Esophagus squamous epithelium (tissue), 5 donors: ENCODE results near the gene MPIG6B. TPM values are rescaled to one million over a fixed set of nuclear protein-coding genes. Genes with fewer than 3 reads are reported as not detected.

Source experiments
- DNase-seq: peaks from one replicate; lab custom pipeline; 2025; lab: John Stamatoyannopoulos, UW
- H3K27ac ChIP-seq, 4 donors: fragments of 200-600 bp; sonication (generic); one replicate each; pipeline ENCODE4 v1.5.1; 2016 to 2019; ENCODE audit warnings: mild to moderate bottlenecking in 1 of 4
- H3K27me3 ChIP-seq, 4 donors: fragments of 200-600 bp; sonication (generic); 1 replicate in 3 of 4; 2 replicates in 1 of 4; pipeline versions ENCODE4 v1.5.1 to v1.6.0; 2017 to 2021; ENCODE audit warnings: antibody characterized with exemption in 1 of 4
- H3K36me3 ChIP-seq, 3 donors: fragments of 200-600 bp; sonication (generic); one replicate each; pipeline ENCODE4 v1.5.1; 2016 to 2019
- H3K4me1 ChIP-seq, 3 donors: fragments of 200-600 bp; sonication (generic); one replicate each; pipeline ENCODE4 v1.5.1; 2017 to 2019
- H3K4me3 ChIP-seq, 4 donors: fragments of 200-600 bp; sonication (generic); 1 replicate in 3 of 4; 2 replicates in 1 of 4; pipeline ENCODE4 v1.5.1; 2016 to 2019; ENCODE audit warnings: mild to moderate bottlenecking in 2 of 4, moderate library complexity in 1 of 4
- H3K9me3 ChIP-seq, 3 donors: fragments of 200-600 bp; sonication (generic); one replicate each; pipeline ENCODE4 v1.5.1; 2016 to 2019
- POLR2A ChIP-seq, 4 donors: fragments of 450-650 bp; IDR thresholded peaks; one replicate each; pipeline ENCODE4 v1.6.1; 2017; ENCODE audit warnings: antibody characterized with exemption in 4 of 4, mild to moderate bottlenecking in 4 of 4, moderate library complexity in 3 of 4
- WGBS, 2 donors: methylation state at CpG; one replicate each; pipeline ENCODE4 v1.1.5; 2018; 5-methylcytosine and 5-hydroxymethylcytosine counted together
- intact Hi-C: fragments of 100-400 bp; cut with DNase I; formaldehyde crosslinking; loops from one replicate; pipeline ENCODE4 v1.15.0; 2022
- total RNA-seq, 4 donors: library from RNA; depleted of rRNA; stranded (reverse); fragments of >200 nt; gene quantifications; one replicate each; pipeline ENCODE4 v1.1.0, GENCODE V29; 2016
- TF ChIP-seq, protein P1 (sequence below), 6 experiments: fragments of 450-650 bp in 4 of 6; fragments of 200-600 bp in 2 of 6; sonication (generic) in 2 of 6; IDR thresholded peaks; one replicate each; pipeline ENCODE4 v1.5.1; 2016 to 2019; ENCODE audit warnings: antibody characterized with exemption in 6 of 6, mild to moderate bottlenecking in 4 of 6, moderate library complexity in 4 of 6
- donor health status: DM: yes; HTN: yes; CAD: no.

Gene MPIG6B
- total RNA-seq, 4 donors from 2014 or later, result 0.12 to 1.4 (median 0.73) TPM

- H3K4me1 ChIP-seq, result peaks cover 40 to 81% (median 45%) of the 10 kb centered on the region in 3 donors
- H3K4me3 ChIP-seq, result peak overlapping the region; percentile 53 to 89 (median 75)
- 8 to 19% methylated on average over 2 of the region's 2 CpGs for WGBS, 2 donors
- peaks cover 27 to 41% (median 32%) of the 10 kb centered on the region in 3 donors for H3K36me3 ChIP-seq
- DNase-seq, result no peak
- no peaks in the 10 kb centered on the region for H3K9me3 ChIP-seq
- H3K27ac ChIP-seq, result peak overlapping the region; percentile 94 to 99 (median 98)
- intact Hi-C loops, result loop anchor here (10.0 kb wide), 1 partner anchor 100 kb away; no protein-coding TSS in a partner anchor
- TF ChIP-seq POLR2A (IDR thresholded peaks at IDR 0.05), result no peak
- H3K27me3 ChIP-seq, result no peaks in the 10 kb centered on the region
These were observed 11.2 kb downstream of the MPIG6B start for GRCh38 chr6:31734247-31734820.

GRCh38 chr6:31734821-31735406 lies 11.7 kb downstream of the MPIG6B start:
- peak overlapping the region; percentile 94 to 99 (median 98) for H3K27ac ChIP-seq
- no peaks in the 10 kb centered on the region for H3K9me3 ChIP-seq
- H3K4me3 ChIP-seq, result peak overlapping the region; percentile 53 to 89 (median 75)
- DNase-seq, result no peak
- TF ChIP-seq, protein P1, sequence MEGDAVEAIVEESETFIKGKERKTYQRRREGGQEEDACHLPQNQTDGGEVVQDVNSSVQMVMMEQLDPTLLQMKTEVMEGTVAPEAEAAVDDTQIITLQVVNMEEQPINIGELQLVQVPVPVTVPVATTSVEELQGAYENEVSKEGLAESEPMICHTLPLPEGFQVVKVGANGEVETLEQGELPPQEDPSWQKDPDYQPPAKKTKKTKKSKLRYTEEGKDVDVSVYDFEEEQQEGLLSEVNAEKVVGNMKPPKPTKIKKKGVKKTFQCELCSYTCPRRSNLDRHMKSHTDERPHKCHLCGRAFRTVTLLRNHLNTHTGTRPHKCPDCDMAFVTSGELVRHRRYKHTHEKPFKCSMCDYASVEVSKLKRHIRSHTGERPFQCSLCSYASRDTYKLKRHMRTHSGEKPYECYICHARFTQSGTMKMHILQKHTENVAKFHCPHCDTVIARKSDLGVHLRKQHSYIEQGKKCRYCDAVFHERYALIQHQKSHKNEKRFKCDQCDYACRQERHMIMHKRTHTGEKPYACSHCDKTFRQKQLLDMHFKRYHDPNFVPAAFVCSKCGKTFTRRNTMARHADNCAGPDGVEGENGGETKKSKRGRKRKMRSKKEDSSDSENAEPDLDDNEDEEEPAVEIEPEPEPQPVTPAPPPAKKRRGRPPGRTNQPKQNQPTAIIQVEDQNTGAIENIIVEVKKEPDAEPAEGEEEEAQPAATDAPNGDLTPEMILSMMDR (IDR thresholded peaks at IDR 0.05), result no peak
- TF ChIP-seq POLR2A (IDR thresholded peaks at IDR 0.05), result peak in 2 of 4 donors; percentile 43 to 72
- 1% methylated on average over 15 to 17 of the region's 18 CpGs for WGBS, 2 donors
- intact Hi-C loops, result loop anchor here (10.0 kb wide), 1 partner anchor 100 kb away; no protein-coding TSS in a partner anchor
- no peaks in the 10 kb centered on the region for H3K27me3 ChIP-seq
- peaks cover 41 to 80% (median 44%) of the 10 kb centered on the region in 3 donors for H3K4me1 ChIP-seq
- H3K36me3 ChIP-seq, result peaks cover 27 to 41% (median 32%) of the 10 kb centered on the region in 3 donors

- TF ChIP-seq POLR2A (IDR thresholded peaks at IDR 0.05), result peak in 3 of 4 donors; percentile 88 to 97 (median 93)
- TF ChIP-seq, protein P1 (IDR thresholded peaks at IDR 0.05), result no peak
- Histone ChIP-seq H3K27me3 (no peaks in the 10 kb centered on the region), H3K4me1 (peaks cover 39 to 79% (median 46%) of the 10 kb centered on the region in 3 donors), H3K9me3 (no peaks in the 10 kb centered on the region), H3K36me3 (peaks cover 27 to 33% (median 30%) of the 10 kb centered on the region in 3 donors), H3K4me3 (peak within 1 kb of the TSS; percentile 53 to 89 (median 75)), H3K27ac (peak within 1 kb of the TSS; percentile 94 to 99 (median 98))
- whole genome bisulfite sequencing, 2 donors, result 1% methylated on average over 11 to 14 of the region's 24 CpGs
- intact Hi-C loops, result loop anchor here (10.0 kb wide), 1 partner anchor 99 kb away; no protein-coding TSS in a partner anchor
- DNase-seq, result no peak
These were observed 13.0 kb downstream of the MPIG6B start, which contains the start of gene CLIC1 for GRCh38 chr6:31736021-31736767. Gene CLIC1 (minus strand): TSS chr6:31736530. CDS start chr6:31736300, 230 bp downstream.

GRCh38 chr6:31736768-31737314 lies 13.7 kb downstream of the MPIG6B start:
- DNase-seq, result no peak
- TF ChIP-seq, protein P1 (IDR thresholded peaks at IDR 0.05), result no peak
- TF ChIP-seq POLR2A (IDR thresholded peaks at IDR 0.05), result no peak
- intact Hi-C loops, result loop anchor here (10.0 kb wide), 1 partner anchor 98 kb away; no protein-coding TSS in a partner anchor
- H3K36me3 ChIP-seq, result peaks cover 23 to 26% (median 23%) of the 10 kb centered on the region in 3 donors
- no peaks in the 10 kb centered on the region for H3K9me3 ChIP-seq
- H3K4me1 ChIP-seq, result peaks cover 39 to 75% (median 46%) of the 10 kb centered on the region in 3 donors
- H3K27me3 ChIP-seq, result no peaks in the 10 kb centered on the region
- WGBS, 2 donors, result 28 to 46% methylated on average over 4 to 8 of the region's 10 CpGs
- H3K27ac ChIP-seq, result peak overlapping the region; percentile 94 to 99 (median 98)
- H3K4me3 ChIP-seq, result peak overlapping the region; percentile 53 to 89 (median 75)
